ENCODE measurements around the gene TMEM259. TPM values are rescaled to one million over a fixed set of nuclear protein-coding genes. Genes with fewer than 3 reads are reported as not detected.

TMEM259 gene
- total and polyA plus RNA-seq, 2 of the 13 experiments (the other 11 are each of a cell fraction or from before 2014, with no cell fraction given), result 64.7 to 164 TPM

DNA sequence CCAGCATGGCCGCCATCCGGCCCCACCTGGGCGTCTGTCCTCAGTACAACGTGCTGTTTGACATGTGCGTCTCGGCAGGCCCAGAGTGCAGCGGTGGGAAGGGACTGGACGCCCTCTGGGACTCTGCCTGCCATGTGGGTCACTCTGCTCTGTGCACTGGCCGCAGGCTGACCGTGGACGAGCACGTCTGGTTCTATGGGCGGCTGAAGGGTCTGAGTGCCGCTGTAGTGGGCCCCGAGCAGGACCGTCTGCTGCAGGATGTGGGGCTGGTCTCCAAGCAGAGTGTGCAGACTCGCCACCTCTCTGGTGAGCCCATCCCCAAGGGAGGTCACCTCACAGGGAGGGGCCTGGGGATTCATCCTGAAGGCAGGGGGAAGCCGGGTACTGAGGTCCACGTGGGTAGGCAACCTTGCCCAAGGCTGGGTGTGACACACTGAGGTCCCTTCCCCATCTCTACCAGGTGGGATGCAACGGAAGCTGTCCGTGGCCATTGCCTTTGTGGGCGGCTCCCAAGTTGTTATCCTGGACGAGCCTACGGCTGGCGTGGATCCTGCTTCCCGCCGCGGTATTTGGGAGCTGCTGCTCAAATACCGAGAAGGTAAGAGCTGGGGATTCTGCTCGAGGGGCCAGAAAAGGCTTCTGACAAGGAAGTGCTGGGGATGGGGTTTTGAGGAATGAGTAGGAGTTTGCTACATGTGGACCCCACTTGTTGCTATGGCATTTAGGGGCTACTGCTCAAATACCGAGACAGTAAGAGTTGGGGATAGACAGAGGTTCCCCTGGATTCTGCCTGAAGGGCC, 30.3 kb upstream of the TMEM259 start (continued):
- TF ChIP-seq, protein P1, sequence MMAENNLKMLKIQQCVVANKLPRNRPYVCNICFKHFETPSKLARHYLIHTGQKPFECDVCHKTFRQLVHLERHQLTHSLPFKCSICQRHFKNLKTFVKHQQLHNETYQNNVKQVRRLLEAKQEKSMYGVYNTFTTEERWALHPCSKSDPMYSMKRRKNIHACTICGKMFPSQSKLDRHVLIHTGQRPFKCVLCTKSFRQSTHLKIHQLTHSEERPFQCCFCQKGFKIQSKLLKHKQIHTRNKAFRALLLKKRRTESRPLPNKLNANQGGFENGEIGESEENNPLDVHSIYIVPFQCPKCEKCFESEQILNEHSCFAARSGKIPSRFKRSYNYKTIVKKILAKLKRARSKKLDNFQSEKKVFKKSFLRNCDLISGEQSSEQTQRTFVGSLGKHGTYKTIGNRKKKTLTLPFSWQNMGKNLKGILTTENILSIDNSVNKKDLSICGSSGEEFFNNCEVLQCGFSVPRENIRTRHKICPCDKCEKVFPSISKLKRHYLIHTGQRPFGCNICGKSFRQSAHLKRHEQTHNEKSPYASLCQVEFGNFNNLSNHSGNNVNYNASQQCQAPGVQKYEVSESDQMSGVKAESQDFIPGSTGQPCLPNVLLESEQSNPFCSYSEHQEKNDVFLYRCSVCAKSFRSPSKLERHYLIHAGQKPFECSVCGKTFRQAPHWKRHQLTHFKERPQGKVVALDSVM (CRISPR knock-in tag; IDR thresholded peaks at IDR 0.05), result no peak
- TF ChIP-seq, protein P2, sequence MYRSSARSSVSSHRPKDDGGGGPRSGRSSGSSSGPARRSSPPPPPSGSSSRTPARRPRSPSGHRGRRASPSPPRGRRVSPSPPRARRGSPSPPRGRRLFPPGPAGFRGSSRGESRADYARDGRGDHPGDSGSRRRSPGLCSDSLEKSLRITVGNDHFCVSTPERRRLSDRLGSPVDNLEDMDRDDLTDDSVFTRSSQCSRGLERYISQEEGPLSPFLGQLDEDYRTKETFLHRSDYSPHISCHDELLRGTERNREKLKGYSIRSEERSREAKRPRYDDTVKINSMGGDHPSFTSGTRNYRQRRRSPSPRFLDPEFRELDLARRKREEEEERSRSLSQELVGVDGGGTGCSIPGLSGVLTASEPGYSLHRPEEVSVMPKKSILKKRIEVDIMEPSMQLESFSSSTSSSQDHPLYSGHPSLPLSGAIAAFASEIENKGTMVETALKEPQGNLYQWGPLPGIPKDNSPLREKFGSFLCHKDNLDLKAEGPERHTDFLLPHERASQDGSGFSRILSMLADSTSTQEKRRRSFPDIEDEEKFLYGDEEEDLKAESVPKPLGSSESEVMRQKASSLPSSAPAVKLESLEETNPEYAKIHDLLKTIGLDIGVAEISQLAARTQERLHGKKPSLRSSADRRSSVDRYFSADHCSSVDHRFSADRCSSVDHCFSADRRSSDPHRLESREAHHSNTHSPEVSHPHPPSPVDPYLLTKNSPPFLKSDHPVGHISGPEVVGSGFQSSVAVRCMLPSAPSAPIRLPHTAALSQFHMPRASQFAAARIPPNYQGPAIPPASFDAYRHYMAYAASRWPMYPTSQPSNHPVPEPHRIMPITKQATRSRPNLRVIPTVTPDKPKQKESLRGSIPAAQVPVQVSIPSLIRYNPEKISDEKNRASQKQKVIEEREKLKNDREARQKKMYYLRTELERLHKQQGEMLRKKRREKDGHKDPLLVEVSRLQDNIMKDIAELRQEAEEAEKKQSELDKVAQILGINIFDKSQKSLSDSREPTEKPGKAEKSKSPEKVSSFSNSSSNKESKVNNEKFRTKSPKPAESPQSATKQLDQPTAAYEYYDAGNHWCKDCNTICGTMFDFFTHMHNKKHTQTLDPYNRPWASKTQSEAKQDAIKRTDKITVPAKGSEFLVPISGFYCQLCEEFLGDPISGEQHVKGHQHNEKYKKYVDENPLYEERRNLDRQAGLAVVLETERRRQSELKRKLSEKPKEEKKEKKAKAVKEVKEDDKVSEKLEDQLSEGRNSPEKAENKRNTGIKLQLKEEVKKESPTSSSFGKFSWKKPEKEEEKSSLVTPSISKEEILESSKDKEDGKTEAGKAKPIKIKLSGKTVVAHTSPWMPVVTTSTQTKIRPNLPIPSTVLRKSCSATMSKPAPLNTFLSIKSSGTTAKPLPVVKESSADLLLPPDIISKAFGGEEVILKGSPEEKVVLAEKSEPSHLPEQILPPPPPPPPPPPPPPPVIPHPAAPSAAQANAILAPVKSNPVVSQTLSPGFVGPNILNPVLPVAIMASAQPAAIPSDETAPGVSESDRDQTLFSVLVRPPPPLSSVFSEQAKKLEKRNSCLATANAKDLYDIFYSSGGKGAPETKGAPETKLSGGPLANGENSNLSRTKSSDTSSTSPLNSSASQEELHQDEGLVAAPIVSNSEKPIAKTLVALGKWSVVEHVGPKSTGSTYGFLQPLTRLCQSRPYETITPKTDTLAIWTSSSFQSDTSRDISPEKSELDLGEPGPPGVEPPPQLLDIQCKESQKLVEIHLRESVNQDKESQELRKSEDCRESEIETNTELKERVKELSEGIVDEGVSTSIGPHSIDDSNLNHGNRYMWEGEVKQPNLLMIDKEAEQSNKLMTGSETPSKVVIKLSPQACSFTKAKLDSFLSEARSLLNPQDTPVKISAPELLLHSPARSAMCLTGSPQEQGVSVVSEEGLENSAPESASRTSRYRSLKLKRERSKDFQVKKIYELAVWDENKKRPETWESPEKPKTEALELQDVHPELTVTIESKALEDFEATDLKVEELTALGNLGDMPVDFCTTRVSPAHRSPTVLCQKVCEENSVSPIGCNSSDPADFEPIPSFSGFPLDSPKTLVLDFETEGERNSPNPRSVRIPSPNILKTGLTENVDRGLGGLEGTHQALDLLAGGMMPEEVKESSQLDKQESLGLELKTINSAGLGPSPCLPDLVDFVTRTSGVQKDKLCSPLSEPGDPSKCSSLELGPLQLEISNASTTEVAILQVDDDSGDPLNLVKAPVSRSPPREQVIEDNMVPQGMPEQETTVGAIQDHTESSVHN (CRISPR knock-in tag; IDR thresholded peaks at IDR 0.05), result 0 out of 2 replicates have a peak, but pooled peaks have one; percentile 77
- peak; percentile 78; the same call in 1 of the 2 replicates for TF ChIP-seq ZNF263 (CRISPR knock-in tag; IDR thresholded peaks at IDR 0.05)
- TF ChIP-seq SRSF4 (IDR thresholded peaks at IDR 0.05; ENCODE audit: low read depth, low read length, poor library complexity, severe bottlenecking), result no peak
- TF ChIP-seq SUZ12 (IDR thresholded peaks at IDR 0.05; ENCODE audit: low read depth, low read length), result no peak
- no peak for TF ChIP-seq ZNF460 (CRISPR knock-in tag; IDR thresholded peaks at IDR 0.05; ENCODE audit: borderline replicate concordance)
- TF ChIP-seq CAMTA2 (CRISPR knock-in tag; IDR thresholded peaks at IDR 0.05; ENCODE audit: borderline replicate concordance), result peak; percentile 35; the same call in 1 of the 2 replicates
- TF ChIP-seq, protein P3, sequence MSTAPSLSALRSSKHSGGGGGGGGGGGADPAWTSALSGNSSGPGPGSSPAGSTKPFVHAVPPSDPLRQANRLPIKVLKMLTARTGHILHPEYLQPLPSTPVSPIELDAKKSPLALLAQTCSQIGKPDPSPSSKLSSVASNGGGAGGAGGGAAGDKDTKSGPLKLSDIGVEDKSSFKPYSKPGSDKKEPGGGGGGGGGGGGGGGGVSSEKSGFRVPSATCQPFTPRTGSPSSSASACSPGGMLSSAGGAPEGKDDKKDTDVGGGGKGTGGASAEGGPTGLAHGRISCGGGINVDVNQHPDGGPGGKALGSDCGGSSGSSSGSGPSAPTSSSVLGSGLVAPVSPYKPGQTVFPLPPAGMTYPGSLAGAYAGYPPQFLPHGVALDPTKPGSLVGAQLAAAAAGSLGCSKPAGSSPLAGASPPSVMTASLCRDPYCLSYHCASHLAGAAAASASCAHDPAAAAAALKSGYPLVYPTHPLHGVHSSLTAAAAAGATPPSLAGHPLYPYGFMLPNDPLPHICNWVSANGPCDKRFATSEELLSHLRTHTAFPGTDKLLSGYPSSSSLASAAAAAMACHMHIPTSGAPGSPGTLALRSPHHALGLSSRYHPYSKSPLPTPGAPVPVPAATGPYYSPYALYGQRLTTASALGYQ (CRISPR knock-in tag; IDR thresholded peaks at IDR 0.05), result no peak
- TF ChIP-seq SRF (IDR thresholded peaks at IDR 0.05; ENCODE audit: low read depth, low read length), result no peak
- TF ChIP-seq, protein P4, sequence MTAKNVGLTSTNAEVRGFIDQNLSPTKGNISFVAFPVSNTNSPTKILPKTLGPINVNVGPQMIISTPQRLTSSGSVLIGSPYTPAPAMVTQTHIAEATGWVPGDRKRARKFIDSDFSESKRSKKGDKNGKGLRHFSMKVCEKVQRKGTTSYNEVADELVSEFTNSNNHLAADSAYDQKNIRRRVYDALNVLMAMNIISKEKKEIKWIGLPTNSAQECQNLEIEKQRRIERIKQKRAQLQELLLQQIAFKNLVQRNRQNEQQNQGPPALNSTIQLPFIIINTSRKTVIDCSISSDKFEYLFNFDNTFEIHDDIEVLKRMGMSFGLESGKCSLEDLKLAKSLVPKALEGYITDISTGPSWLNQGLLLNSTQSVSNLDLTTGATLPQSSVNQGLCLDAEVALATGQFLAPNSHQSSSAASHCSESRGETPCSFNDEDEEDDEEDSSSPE (CRISPR knock-in tag; IDR thresholded peaks at IDR 0.05), result peak; percentile 70
- TF ChIP-seq, protein P5, sequence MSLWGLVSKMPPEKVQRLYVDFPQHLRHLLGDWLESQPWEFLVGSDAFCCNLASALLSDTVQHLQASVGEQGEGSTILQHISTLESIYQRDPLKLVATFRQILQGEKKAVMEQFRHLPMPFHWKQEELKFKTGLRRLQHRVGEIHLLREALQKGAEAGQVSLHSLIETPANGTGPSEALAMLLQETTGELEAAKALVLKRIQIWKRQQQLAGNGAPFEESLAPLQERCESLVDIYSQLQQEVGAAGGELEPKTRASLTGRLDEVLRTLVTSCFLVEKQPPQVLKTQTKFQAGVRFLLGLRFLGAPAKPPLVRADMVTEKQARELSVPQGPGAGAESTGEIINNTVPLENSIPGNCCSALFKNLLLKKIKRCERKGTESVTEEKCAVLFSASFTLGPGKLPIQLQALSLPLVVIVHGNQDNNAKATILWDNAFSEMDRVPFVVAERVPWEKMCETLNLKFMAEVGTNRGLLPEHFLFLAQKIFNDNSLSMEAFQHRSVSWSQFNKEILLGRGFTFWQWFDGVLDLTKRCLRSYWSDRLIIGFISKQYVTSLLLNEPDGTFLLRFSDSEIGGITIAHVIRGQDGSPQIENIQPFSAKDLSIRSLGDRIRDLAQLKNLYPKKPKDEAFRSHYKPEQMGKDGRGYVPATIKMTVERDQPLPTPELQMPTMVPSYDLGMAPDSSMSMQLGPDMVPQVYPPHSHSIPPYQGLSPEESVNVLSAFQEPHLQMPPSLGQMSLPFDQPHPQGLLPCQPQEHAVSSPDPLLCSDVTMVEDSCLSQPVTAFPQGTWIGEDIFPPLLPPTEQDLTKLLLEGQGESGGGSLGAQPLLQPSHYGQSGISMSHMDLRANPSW (CRISPR knock-in tag; IDR thresholded peaks at IDR 0.05; ENCODE audit: borderline replicate concordance), result no peak

All from HepG2 (cell line).